CD4-positive, alpha-beta T cell treated with Interferon alpha-2 for 1 hour (primary cell): ENCODE results near the gene TCF19.

Experiments
- DNase-seq, 2 donors: peaks; one replicate each; pipeline ENCODE4 v3.0.0-alpha.2; 2020 to 2022

The TCF19 gene

DNA sequence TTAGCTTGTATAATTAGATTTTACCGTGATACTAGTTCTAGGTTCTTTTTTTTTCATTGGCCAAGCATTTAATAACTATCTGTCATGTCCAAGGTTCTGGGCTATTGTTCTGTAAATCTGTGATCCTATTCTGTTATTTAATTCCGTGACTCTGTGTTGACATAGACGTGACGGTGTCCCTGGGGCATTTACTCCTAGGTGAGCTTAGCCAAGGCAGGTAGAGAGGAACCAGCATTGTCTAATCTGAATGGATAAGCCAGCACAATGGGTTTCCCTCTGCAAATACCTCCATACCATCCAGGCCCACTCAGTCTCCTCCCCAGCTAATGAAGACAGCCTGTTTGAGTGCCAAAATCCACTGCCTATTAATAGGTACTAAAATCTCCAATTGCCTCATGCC is 29.3 kb upstream of the TCF19 start:
- DNase-seq = no peak

DNA sequence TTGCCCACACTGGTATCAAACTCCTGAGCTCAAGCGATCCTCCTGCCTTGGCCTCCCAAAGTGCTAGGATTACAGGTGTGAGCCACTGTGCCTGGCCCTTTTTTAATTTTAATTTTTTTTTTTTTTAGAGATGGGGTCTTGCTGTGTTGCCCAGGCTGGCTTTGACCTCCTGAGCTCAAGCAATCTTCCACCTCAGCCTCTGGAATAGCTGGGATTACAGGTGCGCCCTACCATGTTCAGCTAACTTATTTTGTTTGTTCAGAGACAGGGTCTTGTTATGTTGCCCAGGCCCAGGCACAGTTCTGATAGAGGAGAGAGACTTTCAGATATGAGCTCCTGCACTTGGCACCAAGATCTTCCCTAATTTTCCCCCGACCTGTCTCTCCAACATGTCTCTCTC is 27.6 kb upstream of the TCF19 start:
- DNase-seq = no peak

GRCh38 chr6:31131595-31131994 is 26.8 kb upstream of the TCF19 start:
- DNase-seq = no peak

DNA sequence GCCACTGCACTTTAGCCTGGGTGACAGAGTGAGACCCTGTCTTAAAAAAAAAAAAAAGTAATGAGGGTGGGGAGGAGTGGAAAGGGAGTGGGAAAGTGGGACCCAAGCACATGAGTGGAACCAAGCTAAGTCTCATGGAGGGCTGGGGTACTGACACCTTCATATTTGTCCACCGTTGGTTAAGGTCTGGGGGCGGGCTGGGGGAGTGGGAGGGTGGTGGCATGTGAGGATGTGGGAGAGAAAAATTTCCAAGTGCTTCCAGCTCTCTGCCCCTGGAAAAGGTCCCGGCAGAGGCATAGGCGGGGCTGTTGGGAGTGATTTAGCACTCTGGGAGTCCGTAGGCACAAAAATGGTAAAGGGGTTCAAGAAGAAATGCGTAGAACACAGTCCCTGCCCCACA is 25.6 kb upstream of the TCF19 start:
- DNase-seq = no peak

GRCh38 chr6:31135710-31136109 is 22.7 kb upstream of the TCF19 start:
- DNase-seq = no peak

DNA sequence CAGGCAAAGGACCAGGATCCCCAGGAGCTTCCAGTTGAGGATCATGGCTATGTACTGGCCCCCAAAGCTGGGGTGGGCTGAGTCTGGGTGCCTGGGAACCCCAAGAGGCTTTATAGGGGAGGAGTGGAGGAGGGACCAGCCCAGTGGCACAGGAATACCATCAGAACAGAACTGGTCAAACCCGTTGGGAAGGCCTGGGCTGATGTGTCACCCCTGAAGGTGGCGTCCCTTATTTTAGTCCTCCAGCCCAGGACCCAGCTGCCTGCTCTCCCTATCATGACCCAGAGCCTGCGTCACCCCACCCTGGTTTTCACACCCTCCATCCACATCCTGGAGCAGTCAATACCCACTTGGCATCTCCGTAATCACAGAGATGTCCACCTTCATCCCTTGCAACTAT is 19.4 kb upstream of the TCF19 start, which contains the start of gene PSORS1C2:
Gene PSORS1C2 (minus strand): TSS at position 85 of the 400 bp plus-strand sequence. CDS start 40 bp downstream, at position 45.
- DNase-seq = no peak

DNA sequence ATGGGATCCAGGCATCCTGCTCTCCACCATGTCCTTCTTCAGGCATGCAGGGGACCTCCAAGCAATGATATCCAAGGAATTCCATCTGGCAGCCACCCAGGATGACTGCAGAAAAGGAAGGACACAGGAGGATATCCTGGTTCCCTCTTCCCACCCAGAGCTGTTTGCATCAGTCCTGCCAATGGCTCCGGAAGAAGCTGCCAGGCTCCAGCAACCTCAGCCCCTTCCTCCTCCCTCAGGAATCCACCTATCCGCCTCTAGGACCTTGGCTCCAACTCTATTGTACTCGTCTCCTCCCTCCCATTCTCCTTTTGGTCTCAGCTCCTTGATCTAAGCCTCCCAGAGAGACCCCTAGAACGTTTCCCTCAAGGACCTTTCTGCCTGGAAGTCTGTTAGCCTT is 18.8 kb upstream of the TCF19 start:
- DNase-seq = no peak

DNA sequence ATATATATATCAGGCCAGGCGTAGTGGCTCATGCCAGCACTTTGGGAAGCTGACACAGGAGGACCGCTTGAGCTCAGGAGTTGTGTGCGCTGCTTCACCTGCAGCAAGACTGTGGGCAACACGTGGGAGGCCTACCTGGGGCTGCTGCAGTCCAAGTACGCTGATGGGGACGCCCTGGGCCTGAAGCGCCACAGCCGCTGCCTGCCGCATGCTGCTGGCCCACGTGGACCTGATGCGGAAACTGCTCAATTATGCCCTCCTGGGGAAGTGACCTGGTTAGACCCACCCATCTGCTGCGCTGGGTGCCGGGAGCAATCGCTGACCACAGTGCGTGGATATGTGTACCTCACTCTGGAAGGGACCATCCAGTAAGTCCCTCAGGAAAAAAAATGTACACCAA is 17.7 kb upstream of the TCF19 start:
- no peak for DNase-seq

GRCh38 chr6:31142361-31142761 is 16.0 kb upstream of the TCF19 start:
- no peak for DNase-seq

DNA sequence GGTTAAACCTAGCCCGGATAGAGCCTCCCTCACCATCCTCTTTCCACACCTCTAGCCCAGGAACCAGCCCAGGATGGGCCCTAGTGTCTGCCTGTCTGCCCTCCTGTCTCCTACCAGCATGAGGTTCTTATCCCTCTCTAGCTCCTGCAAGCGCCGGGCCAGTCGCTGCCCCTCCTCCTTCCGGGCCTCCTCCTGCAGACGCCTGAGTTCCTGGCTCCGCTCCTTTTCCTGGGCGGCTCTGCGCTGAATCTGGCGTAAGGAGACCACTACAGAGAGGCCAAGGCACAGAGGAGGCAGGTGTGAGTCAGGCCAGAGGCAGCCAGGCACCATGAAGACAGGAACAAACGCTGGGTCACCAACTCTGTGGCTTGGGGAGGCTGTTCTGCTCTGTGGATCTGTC is 15.2 kb upstream of the TCF19 start:
- DNase-seq = no peak

DNA sequence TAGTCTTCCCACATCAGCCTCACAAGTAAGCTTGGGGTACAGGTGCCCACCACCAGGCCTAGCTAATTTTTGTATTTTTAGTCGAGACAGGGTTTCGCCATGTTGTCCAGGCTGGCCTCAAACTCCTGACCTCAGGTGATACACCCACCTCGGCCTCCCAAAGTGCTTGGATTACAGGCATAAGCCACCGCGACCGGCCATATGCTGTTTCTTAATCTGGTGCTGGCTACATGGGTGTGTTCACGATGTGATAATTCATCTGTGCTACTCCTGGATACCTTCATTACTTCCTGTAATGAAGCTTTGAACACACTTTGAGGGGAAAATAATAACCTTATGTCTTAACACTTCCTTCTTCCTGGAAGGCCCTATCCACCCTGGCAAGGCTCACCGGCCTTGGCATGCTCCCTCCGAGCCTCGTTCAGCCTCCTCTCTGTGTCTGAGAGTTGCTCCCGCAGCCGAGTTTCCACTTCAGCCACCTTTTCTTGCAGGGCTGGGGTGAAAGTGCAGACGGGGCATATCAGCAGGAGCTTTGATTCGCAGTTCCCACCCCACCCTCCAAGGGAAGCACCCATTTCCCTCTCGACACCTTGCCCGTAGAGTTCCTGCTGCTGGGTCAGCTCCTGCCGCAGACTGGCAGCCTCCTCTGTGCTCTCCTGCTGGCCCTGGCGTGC is 14.0 kb upstream of the TCF19 start:
- DNase-seq = no peak

DNA sequence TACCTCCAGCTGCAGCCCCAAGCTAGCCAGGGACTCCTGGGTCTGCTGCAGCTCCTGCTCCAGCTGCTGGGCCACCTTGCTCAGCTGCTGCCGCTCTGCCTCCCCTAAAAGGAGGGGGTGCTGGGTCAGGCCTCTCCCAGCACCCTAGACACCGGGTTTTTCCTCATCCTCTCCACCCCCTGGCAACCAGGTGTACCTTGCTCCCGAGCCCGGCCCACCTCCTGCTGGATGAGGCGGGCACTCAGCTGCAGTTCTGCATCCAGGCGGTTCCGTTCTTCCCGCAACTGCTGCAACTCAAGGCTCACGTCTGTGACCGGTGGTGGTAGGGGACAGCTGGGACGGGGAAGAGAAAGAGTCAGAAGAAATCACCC is 13.4 kb upstream of the TCF19 start:
- DNase-seq = no peak

DNA sequence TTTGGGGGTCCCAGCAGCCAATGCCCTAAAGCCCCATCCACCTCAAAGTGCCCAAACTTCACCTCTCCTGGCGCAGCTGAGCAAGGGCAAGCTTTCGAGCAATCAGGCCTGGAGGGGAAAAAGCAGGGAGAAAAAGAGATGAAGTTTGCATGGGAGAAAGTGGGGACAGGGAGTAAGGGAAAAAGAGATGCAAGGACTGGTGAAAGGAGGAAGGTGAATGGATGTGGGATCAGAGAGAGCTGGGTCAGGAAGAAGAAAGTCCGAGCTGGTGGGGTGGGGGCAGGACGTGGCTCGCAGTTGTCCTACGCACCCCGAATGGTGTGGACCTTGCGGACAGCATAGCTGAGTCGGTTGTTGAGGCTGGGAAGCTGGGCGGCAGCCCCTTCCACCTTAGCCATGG is 13.0 kb upstream of the TCF19 start:
- DNase-seq = no peak

- DNase-seq = no peak
Observed at GRCh38 chr6:31149827-31150447, 8.5 kb upstream of the TCF19 start.

GRCh38 chr6:31152781-31153180 is 5.6 kb upstream of the TCF19 start:
- no peak for DNase-seq

DNA sequence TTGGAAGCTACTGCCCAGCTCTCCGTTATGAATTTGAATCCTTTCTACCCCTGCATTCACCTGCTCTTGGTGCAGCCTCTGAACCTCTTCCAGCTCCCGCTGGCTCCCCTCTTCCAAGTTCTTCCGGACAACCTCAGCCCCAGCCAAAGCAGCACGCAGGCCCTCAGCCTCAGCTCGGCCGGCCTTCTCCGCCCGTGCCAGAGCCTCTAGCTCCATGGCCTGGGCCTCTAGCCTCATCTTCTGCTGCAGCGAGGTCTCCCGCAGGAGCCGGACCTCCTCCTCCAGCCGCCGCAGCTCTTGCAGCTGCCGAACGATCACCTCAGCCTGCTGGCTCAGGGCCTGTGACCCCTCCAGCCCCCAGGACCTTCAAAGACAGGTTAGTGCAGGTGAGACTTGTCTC is 4.0 kb upstream of the TCF19 start:
- DNase-seq = no peak

- DNase-seq = no peak
Observed at GRCh38 chr6:31156641-31157040, 1.7 kb upstream of the TCF19 start.

- DNase-seq = no peak
Observed at GRCh38 chr6:31157513-31158139, 763 bp upstream of the TCF19 start, which contains the start of gene CCHCR1. TSS of gene CCHCR1 (minus strand) at chr6:31157802. CDS start at chr6:31157600, 202 bp downstream.

- peak in 1 of 2 donors; percentile 26 for DNase-seq
Observed at GRCh38 chr6:31158863-31159855, 770 bp downstream of the TCF19 start.

DNA sequence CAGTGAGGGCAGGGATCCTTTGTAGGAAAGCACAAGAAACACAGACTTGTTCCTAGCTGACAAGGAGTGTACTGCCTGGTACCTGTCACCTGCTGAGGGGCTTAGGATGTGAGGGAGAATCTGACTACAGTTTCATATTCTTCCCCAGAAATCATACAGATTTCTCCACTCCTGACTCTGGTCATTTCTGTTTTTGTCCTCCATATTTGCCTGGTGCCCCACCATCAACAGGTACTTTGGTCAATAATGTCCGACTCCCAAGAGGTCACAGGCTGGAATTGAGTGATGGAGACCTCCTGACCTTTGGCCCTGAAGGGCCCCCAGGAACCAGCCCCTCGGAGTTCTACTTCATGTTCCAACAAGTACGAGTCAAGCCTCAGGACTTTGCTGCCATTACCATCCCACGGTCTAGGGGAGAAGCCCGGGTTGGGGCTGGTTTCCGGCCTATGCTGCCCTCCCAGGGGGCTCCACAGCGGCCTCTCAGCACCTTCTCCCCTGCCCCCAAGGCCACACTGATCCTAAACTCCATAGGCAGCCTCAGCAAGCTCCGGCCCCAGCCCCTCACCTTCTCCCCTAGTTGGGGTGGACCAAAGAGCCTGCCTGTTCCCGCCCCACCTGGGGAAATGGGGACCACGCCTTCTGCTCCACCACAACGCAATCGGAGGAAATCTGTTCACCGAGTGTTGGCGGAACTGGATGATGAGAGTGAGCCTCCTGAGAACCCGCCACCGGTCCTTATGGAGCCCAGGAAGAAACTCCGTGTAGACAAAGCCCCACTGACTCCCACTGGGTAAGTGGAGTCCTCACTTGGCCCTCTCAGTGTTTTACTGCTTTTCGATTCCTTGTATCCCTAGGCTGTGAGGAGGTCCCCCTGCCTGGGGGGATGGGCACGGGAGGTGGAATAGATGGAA is 3.1 kb downstream of the TCF19 start:
- no peak for DNase-seq

GRCh38 chr6:31162463-31163165 is 4.2 kb downstream of the TCF19 start:
- no peak for DNase-seq
